ENCODE data around the gene YIF1B.

Gene YIF1B

GRCh38 chr19:38255383-38256014 is 60.2 kb downstream of the YIF1B start:
- DNase-seq (ENCODE audit: low read depth in 1 of 2, low spot score in 1 of 2): no peak
- no peak for TF ChIP-seq JUND (IDR thresholded peaks at IDR 0.05; ENCODE audit: low read depth)
- in situ Hi-C loops (cut with HindIII; ENCODE audit: low pct_unique_long_range_greater_than_20kb, low sequenced_read_pairs): no loop called here

GRCh38 chr19:38253788-38254187 is 62.0 kb downstream of the YIF1B start:
- no peak for TF ChIP-seq JUND (IDR thresholded peaks at IDR 0.05; ENCODE audit: low read depth)
- in situ Hi-C loops (cut with HindIII; ENCODE audit: low pct_unique_long_range_greater_than_20kb, low sequenced_read_pairs): no loop called here
- no peak for DNase-seq (ENCODE audit: low read depth in 1 of 2, low spot score in 1 of 2)
